Testis (tissue), 2 donors: ENCODE measurements around the gene MYH13.

Experiments used
- POLR2A ChIP-seq: fragments of 450-650 bp; IDR thresholded peaks from one replicate; pipeline ENCODE4 v1.6.1; 2017; ENCODE audit warnings: antibody characterized with exemption, mild to moderate bottlenecking, moderate library complexity
- TF ChIP-seq, protein P1 (sequence below), 3 experiments: fragments of 450-650 bp in 2 of 3; fragments of 200-600 bp in 1 of 3; sonication (generic) in 1 of 3; IDR thresholded peaks; one replicate each; pipeline ENCODE4 v1.5.1; 2016 to 2019; ENCODE audit warnings: antibody characterized with exemption in 3 of 3, mild to moderate bottlenecking in 2 of 3, moderate library complexity in 1 of 3

DNA sequence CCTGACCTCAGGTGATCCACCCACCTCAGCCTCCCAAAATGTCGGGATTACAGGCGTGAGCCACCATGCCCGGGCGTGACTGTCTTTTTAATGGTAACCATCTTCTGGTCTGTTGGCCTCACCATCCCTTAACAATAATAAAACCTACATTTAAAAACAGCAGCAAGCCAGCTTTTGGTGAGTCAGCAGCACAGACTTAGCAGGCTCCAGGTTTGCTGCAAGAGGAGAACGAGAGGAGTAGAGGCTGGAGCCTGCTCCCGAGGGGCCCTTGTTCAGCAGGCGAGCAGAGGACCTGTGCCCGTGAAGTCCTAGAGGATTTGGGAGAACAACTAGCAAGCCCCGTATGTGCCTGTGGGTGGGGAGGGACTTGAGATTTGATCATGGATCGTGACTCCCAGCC is 35.7 kb downstream of the MYH13 start:
- TF ChIP-seq, protein P1, sequence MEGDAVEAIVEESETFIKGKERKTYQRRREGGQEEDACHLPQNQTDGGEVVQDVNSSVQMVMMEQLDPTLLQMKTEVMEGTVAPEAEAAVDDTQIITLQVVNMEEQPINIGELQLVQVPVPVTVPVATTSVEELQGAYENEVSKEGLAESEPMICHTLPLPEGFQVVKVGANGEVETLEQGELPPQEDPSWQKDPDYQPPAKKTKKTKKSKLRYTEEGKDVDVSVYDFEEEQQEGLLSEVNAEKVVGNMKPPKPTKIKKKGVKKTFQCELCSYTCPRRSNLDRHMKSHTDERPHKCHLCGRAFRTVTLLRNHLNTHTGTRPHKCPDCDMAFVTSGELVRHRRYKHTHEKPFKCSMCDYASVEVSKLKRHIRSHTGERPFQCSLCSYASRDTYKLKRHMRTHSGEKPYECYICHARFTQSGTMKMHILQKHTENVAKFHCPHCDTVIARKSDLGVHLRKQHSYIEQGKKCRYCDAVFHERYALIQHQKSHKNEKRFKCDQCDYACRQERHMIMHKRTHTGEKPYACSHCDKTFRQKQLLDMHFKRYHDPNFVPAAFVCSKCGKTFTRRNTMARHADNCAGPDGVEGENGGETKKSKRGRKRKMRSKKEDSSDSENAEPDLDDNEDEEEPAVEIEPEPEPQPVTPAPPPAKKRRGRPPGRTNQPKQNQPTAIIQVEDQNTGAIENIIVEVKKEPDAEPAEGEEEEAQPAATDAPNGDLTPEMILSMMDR (IDR thresholded peaks at IDR 0.05) = no peak
- TF ChIP-seq POLR2A = no peak
